HUES48 (cell line): Measurements from ENCODE around the gene CREG2.

Experiments used
- H3K27ac ChIP-seq: one replicate; pipeline ENCODE4 v1.7.0; 2013; ENCODE audit warnings: low read depth, low read length, inconsistent platforms
- H3K27me3 ChIP-seq: 2 replicates; pipeline ENCODE4 v1.6.1; 2013; ENCODE audit warnings: mild to moderate bottlenecking, low read length; ENCODE audit not compliant: control insufficient read depth, insufficient read depth
- H3K36me3 ChIP-seq: 2 replicates; pipeline ENCODE4 v1.6.1; 2013; ENCODE audit warnings: low read length; ENCODE audit not compliant: control insufficient read depth, insufficient read depth
- H3K4me1 ChIP-seq: 2 replicates; pipeline ENCODE4 v1.6.1; 2013; ENCODE audit warnings: mild to moderate bottlenecking, low read length; ENCODE audit not compliant: control insufficient read depth, insufficient read depth
- H3K4me3 ChIP-seq: 2 replicates; pipeline ENCODE4 v1.5.1; 2013; ENCODE audit warnings: mild to moderate bottlenecking, low read depth, low read length
- H3K9ac ChIP-seq: 2 replicates; pipeline ENCODE4 v1.6.1; 2013; ENCODE audit warnings: mild to moderate bottlenecking, low read depth, low read length, moderate library complexity
- H3K9me3 ChIP-seq: 2 replicates; pipeline ENCODE4 v1.6.1; 2013; ENCODE audit warnings: low read length; ENCODE audit not compliant: control insufficient read depth, insufficient read depth

CREG2 gene

GRCh38 chr2:101296371-101296770 is 90.9 kb downstream of the CREG2 start:
- no peak overlapping the region for H3K9ac ChIP-seq
- no peak overlapping the region for H3K27ac ChIP-seq
- peaks cover 31% of the 10 kb centered on the region for H3K36me3 ChIP-seq
- H3K4me3 ChIP-seq = no peak overlapping the region
- peaks cover 3% of the 10 kb centered on the region; the same call in 1 of the 2 replicates for H3K4me1 ChIP-seq
- H3K9me3 ChIP-seq = no peaks in the 10 kb centered on the region
- H3K27me3 ChIP-seq = no peaks in the 10 kb centered on the region

DNA sequence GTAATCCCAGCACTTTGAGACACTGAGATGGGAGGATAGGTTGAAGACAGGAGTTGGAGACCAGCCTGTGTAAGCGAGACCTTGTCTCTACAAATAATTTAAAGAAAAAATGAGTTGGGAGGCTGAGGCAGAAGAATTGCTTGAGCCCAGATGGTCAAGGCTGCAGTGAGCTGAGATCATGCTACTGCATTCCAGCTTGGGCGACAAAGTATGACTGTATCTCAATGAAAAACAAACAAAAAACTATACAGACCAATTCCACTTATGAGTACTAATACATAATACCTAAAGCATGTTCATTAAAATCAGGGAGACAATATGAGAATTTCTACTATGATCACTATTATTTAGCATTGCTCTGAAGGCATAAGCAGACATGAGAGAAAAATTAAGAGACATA is 91.4 kb downstream of the CREG2 start:
- no peaks in the 10 kb centered on the region for H3K27me3 ChIP-seq
- no peak overlapping the region for H3K27ac ChIP-seq
- H3K4me1 ChIP-seq = peaks cover 3% of the 10 kb centered on the region; the same call in 1 of the 2 replicates
- peaks cover 31% of the 10 kb centered on the region for H3K36me3 ChIP-seq
- H3K9ac ChIP-seq = no peak overlapping the region
- no peak overlapping the region for H3K4me3 ChIP-seq
- H3K9me3 ChIP-seq = no peaks in the 10 kb centered on the region
